Activated CD8-positive, alpha-beta memory T cell treated with anti-CD3 and anti-CD28 coated beads, Interleukin-2, amount 10 ng/mL, durations not matched to agents 7 days and 5 days (primary cell): Measurements from ENCODE around the gene DPYD. TPM values are rescaled to one million over a fixed set of nuclear protein-coding genes. Genes with fewer than 3 reads are reported as not detected.

Source experiments
- ATAC-seq: fragments of 150-1000 bp; cut with Tn5 transposase; one replicate; pipeline ENCODE4 v1.10.0; 2021; ENCODE audit warnings: moderate library complexity
- CTCF ChIA-PET: fragments of 350-600 bp; sonication (Branson Sonifier 250); formaldehyde crosslinking; loops from one replicate; lab custom pipeline; 2021; ENCODE audit warnings: antibody characterized with exemption; lab: Charles Lee
- DNase-seq: peaks from one replicate; pipeline ENCODE4 v3.0.0-alpha.2; 2020
- H3K27ac Mint-ChIP-seq: one replicate; pipeline ENCODE4 v1.8.0; 2021; ENCODE audit warnings: mild to moderate bottlenecking, mixed read lengths
- H3K27me3 Mint-ChIP-seq: one replicate; pipeline ENCODE4 v1.8.0; 2021; ENCODE audit warnings: mixed read lengths
- H3K36me3 Mint-ChIP-seq: one replicate; pipeline ENCODE4 v1.8.0; 2021; ENCODE audit warnings: mild to moderate bottlenecking, mixed read lengths
- H3K4me1 Mint-ChIP-seq: one replicate; pipeline ENCODE4 v1.8.0; 2021; ENCODE audit warnings: mixed read lengths
- H3K4me3 Mint-ChIP-seq: one replicate; pipeline ENCODE4 v1.8.0; 2021; ENCODE audit warnings: mild to moderate bottlenecking, moderate library complexity, mixed read lengths
- H3K9me3 Mint-ChIP-seq: one replicate; pipeline ENCODE4 v1.8.0; 2022; ENCODE audit warnings: low read depth, mixed read lengths
- total RNA-seq, 2 experiments: library from RNA; stranded (reverse); gene quantifications; one replicate each; pipeline ENCODE4 v1.2.3, GENCODE V29; 2021

Gene DPYD
- total RNA-seq, 2 experiments from 2014 or later = 31.4 to 42.3 TPM

- no peaks in the 10 kb centered on the region for H3K36me3 Mint-ChIP-seq
- CTCF ChIA-PET = no interaction called here
These were observed 838.5 kb downstream of the DPYD start for GRCh38 chr1:97082160-97082848.

GRCh38 chr1:97078872-97079271 lies 842.0 kb downstream of the DPYD start:
- H3K4me3 Mint-ChIP-seq = no peak overlapping the region
- no peaks in the 10 kb centered on the region for H3K36me3 Mint-ChIP-seq
- H3K9me3 Mint-ChIP-seq = no peaks in the 10 kb centered on the region
- DNase-seq (no peak), ATAC-seq (no peak)
- no peaks in the 10 kb centered on the region for H3K27me3 Mint-ChIP-seq
- CTCF ChIA-PET = no interaction called here
- H3K27ac Mint-ChIP-seq = no peak overlapping the region
- no peaks in the 10 kb centered on the region for H3K4me1 Mint-ChIP-seq

More at GRCh38 chr1:97082160-97082848, 838.5 kb downstream of the DPYD start:
- ATAC-seq (no peak), DNase-seq (no peak)
- no peaks in the 10 kb centered on the region for H3K9me3 Mint-ChIP-seq
- H3K4me3 Mint-ChIP-seq = no peak overlapping the region
- no peaks in the 10 kb centered on the region for H3K27me3 Mint-ChIP-seq
- H3K27ac Mint-ChIP-seq = no peak overlapping the region
- no peaks in the 10 kb centered on the region for H3K4me1 Mint-ChIP-seq

GRCh38 chr1:97077221-97077620 lies 843.6 kb downstream of the DPYD start:
- Mint-ChIP-seq H3K27me3 (no peaks in the 10 kb centered on the region), H3K36me3 (no peaks in the 10 kb centered on the region), H3K9me3 (no peaks in the 10 kb centered on the region), H3K4me3 (no peak overlapping the region), H3K4me1 (no peaks in the 10 kb centered on the region), H3K27ac (no peak overlapping the region)
- CTCF ChIA-PET = no interaction called here
- no peak for ATAC-seq
- DNase-seq = no peak

- CTCF ChIA-PET = no interaction called here
- Mint-ChIP-seq H3K27ac (no peak overlapping the region), H3K36me3 (no peaks in the 10 kb centered on the region), H3K4me3 (no peak overlapping the region), H3K4me1 (no peaks in the 10 kb centered on the region), H3K27me3 (no peaks in the 10 kb centered on the region), H3K9me3 (no peaks in the 10 kb centered on the region)
- DNase-seq (no peak), ATAC-seq (no peak)
These were observed 846.1 kb downstream of the DPYD start for GRCh38 chr1:97074771-97075170.

GRCh38 chr1:97073936-97074335 lies 846.9 kb downstream of the DPYD start:
- CTCF ChIA-PET = no interaction called here
- H3K4me1 Mint-ChIP-seq = no peaks in the 10 kb centered on the region
- no peaks in the 10 kb centered on the region for H3K36me3 Mint-ChIP-seq
- H3K27me3 Mint-ChIP-seq = no peaks in the 10 kb centered on the region
- no peak overlapping the region for H3K27ac Mint-ChIP-seq
- no peak overlapping the region for H3K4me3 Mint-ChIP-seq
- ATAC-seq = no peak
- H3K9me3 Mint-ChIP-seq = no peaks in the 10 kb centered on the region
- DNase-seq = no peak

- Mint-ChIP-seq H3K9me3 (no peaks in the 10 kb centered on the region), H3K4me1 (no peaks in the 10 kb centered on the region), H3K27ac (no peak overlapping the region), H3K27me3 (no peaks in the 10 kb centered on the region), H3K4me3 (no peak overlapping the region), H3K36me3 (no peaks in the 10 kb centered on the region)
- ATAC-seq (no peak), DNase-seq (no peak)
- CTCF ChIA-PET = no interaction called here
These were observed 847.7 kb downstream of the DPYD start for GRCh38 chr1:97073169-97073568.

- Mint-ChIP-seq H3K4me3 (no peak overlapping the region), H3K27me3 (no peaks in the 10 kb centered on the region), H3K36me3 (no peaks in the 10 kb centered on the region), H3K9me3 (no peaks in the 10 kb centered on the region), H3K27ac (no peak overlapping the region), H3K4me1 (no peaks in the 10 kb centered on the region)
- ATAC-seq (no peak), DNase-seq (no peak)
- CTCF ChIA-PET = no interaction called here
These were observed 849.7 kb downstream of the DPYD start for GRCh38 chr1:97071173-97071572.

GRCh38 chr1:97070376-97070775 lies 850.5 kb downstream of the DPYD start:
- CTCF ChIA-PET = no interaction called here
- H3K27ac Mint-ChIP-seq = no peak overlapping the region
- no peak overlapping the region for H3K4me3 Mint-ChIP-seq
- H3K4me1 Mint-ChIP-seq = no peaks in the 10 kb centered on the region
- H3K9me3 Mint-ChIP-seq = no peaks in the 10 kb centered on the region
- H3K36me3 Mint-ChIP-seq = no peaks in the 10 kb centered on the region
- no peaks in the 10 kb centered on the region for H3K27me3 Mint-ChIP-seq
- DNase-seq = no peak
- no peak for ATAC-seq

- Mint-ChIP-seq H3K9me3 (no peaks in the 10 kb centered on the region), H3K36me3 (no peaks in the 10 kb centered on the region), H3K4me1 (no peaks in the 10 kb centered on the region), H3K27me3 (no peaks in the 10 kb centered on the region), H3K4me3 (no peak overlapping the region), H3K27ac (no peak overlapping the region)
- CTCF ChIA-PET = no interaction called here
- DNase-seq (no peak), ATAC-seq (no peak)
These were observed 851.5 kb downstream of the DPYD start for GRCh38 chr1:97069312-97069711.

- no peaks in the 10 kb centered on the region for H3K4me1 Mint-ChIP-seq
- CTCF ChIA-PET = no interaction called here
- H3K27me3 Mint-ChIP-seq = no peaks in the 10 kb centered on the region
- ATAC-seq (no peak), DNase-seq (no peak)
- H3K9me3 Mint-ChIP-seq = peaks cover 2% of the 10 kb centered on the region
- H3K27ac Mint-ChIP-seq = no peak overlapping the region
- H3K4me3 Mint-ChIP-seq = no peak overlapping the region
- H3K36me3 Mint-ChIP-seq = no peaks in the 10 kb centered on the region
These were observed 854.0 kb downstream of the DPYD start for GRCh38 chr1:97066860-97067259.

GRCh38 chr1:97063532-97063931 lies 857.3 kb downstream of the DPYD start:
- Mint-ChIP-seq H3K36me3 (no peaks in the 10 kb centered on the region), H3K27ac (no peak overlapping the region), H3K9me3 (peaks cover 5% of the 10 kb centered on the region), H3K4me3 (no peak overlapping the region), H3K4me1 (no peaks in the 10 kb centered on the region), H3K27me3 (peaks cover 2% of the 10 kb centered on the region)
- no peak for ATAC-seq
- CTCF ChIA-PET = no interaction called here
- no peak for DNase-seq

- no peaks in the 10 kb centered on the region for H3K4me1 Mint-ChIP-seq
- ATAC-seq = no peak
- CTCF ChIA-PET = no interaction called here
- H3K36me3 Mint-ChIP-seq = no peaks in the 10 kb centered on the region
- H3K4me3 Mint-ChIP-seq = no peak overlapping the region
- no peak overlapping the region for H3K27ac Mint-ChIP-seq
- no peak for DNase-seq
- peaks cover 2% of the 10 kb centered on the region for H3K27me3 Mint-ChIP-seq
- H3K9me3 Mint-ChIP-seq = peaks cover 9% of the 10 kb centered on the region
These were observed 859.2 kb downstream of the DPYD start for GRCh38 chr1:97061604-97062003.

- ATAC-seq = no peak
- CTCF ChIA-PET = no interaction called here
- no peaks in the 10 kb centered on the region for H3K36me3 Mint-ChIP-seq
- H3K4me1 Mint-ChIP-seq = no peaks in the 10 kb centered on the region
- DNase-seq = no peak
- no peak overlapping the region for H3K4me3 Mint-ChIP-seq
- no peak overlapping the region for H3K27ac Mint-ChIP-seq
- H3K9me3 Mint-ChIP-seq = peaks cover 12% of the 10 kb centered on the region
- H3K27me3 Mint-ChIP-seq = peaks cover 2% of the 10 kb centered on the region
These were observed 864.4 kb downstream of the DPYD start for GRCh38 chr1:97056386-97056785.

GRCh38 chr1:97053268-97053667 lies 867.6 kb downstream of the DPYD start:
- CTCF ChIA-PET = no interaction called here
- H3K27ac Mint-ChIP-seq = no peak overlapping the region
- DNase-seq (no peak), ATAC-seq (no peak)
- H3K9me3 Mint-ChIP-seq = peaks cover 8% of the 10 kb centered on the region
- H3K36me3 Mint-ChIP-seq = no peaks in the 10 kb centered on the region
- H3K4me1 Mint-ChIP-seq = peaks cover 7% of the 10 kb centered on the region
- H3K27me3 Mint-ChIP-seq = peaks cover 2% of the 10 kb centered on the region
- H3K4me3 Mint-ChIP-seq = no peak overlapping the region

GRCh38 chr1:97051823-97052222 lies 869.0 kb downstream of the DPYD start:
- DNase-seq (no peak), ATAC-seq (no peak)
- peaks cover 2% of the 10 kb centered on the region for H3K27me3 Mint-ChIP-seq
- no peak overlapping the region for H3K4me3 Mint-ChIP-seq
- H3K4me1 Mint-ChIP-seq = peaks cover 10% of the 10 kb centered on the region
- H3K9me3 Mint-ChIP-seq = peaks cover 5% of the 10 kb centered on the region
- no peaks in the 10 kb centered on the region for H3K36me3 Mint-ChIP-seq
- CTCF ChIA-PET = no interaction called here
- no peak overlapping the region for H3K27ac Mint-ChIP-seq
